Activated T-cell treated with anti-CD3 and anti-CD28 coated beads for 1 hour (primary cell): ENCODE data around the gene ENDOV.

ENCODE experiments used
- DNase-seq: peaks from one replicate; pipeline ENCODE4 v3.0.0-alpha.2; 2020; ENCODE audit warnings: low read depth

The ENDOV gene

GRCh38 chr17:80468242-80468641 is 53.3 kb downstream of the ENDOV start:
- no peak for DNase-seq

GRCh38 chr17:80468781-80469493 is 54.0 kb downstream of the ENDOV start:
- no peak for DNase-seq

- no peak for DNase-seq
Measured at GRCh38 chr17:80469667-80470066, 54.7 kb downstream of the ENDOV start.

DNA sequence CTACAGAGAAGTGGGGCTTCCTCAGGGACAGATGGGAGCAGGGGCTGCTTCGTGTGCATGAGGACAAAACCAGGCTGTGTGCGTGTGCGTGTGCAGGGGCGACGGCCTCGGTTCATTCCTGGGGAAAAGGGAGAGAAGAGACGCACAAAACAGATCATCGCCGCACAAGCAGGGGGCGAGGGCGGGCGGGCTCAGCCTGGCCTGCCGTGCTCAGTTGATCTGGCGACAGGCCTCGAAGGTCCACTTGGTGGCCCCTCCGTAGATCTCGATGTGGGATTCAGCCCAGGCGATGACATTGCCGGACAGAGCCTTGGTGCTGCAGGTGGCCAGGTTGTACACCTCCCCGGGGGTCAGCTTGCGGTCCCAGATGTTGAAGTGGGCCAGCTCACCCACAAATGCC is 55.6 kb downstream of the ENDOV start:
- no peak for DNase-seq

GRCh38 chr17:80471922-80472321 is 57.0 kb downstream of the ENDOV start:
- DNase-seq: no peak

GRCh38 chr17:80472996-80473395 is 58.0 kb downstream of the ENDOV start:
- no peak for DNase-seq

DNA sequence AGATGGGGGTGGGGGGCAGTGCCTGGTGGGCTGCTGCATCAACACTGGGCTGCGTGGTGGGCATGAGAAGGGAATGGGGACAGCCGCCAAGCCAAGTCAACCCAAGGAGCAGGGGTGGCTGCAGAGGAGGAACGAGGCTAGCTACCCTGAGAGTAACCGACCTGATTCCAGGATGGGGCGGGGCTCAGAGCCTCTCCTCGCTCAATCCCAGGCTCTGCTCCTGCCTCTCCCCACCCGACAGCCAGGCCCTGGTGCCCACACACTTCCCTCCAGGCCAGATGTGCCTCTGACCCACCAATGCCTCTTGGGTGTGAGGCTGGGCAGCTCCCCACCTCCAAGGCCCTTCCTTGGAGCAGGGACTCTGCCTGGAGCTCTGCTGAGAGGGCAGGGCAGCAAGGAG is 58.7 kb downstream of the ENDOV start:
- no peak for DNase-seq

DNA sequence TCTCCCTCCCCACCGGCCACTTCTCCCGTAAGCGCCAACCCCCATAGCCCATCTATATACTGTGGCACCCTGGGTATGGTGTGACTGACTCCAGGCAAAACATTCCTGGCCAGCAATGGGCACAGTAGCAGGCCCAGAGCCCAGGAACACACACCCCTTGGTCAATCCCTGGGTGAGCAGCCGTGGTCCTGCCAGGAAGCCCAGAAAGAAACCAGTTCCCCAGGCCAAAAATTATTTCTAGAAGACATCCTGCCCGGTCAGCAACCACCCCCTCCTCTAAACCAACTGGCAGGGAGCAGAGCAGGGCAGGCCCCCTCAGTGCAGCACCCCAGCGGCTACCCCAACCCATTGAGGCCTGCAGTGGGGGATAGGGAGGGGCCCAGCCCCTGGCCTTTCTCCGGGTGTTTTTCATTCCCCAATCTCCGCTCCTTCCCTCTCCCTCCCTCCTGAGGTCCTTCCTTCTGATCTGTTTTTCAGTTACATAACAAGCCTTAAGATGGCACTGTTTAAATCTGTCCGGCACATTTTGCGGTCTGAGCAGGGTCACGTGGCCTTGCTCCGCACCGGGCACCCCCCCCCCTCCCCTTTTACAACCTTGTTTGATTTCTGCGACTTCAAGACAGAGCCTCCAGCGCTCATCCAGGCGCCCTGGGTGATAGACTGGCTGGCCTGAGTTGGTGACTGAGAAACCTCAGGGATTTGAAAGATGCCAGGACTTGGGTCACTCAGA is 59.4 kb downstream of the ENDOV start:
- DNase-seq: no peak

GRCh38 chr17:80474961-80475909 is 60.3 kb downstream of the ENDOV start:
- no peak for DNase-seq

DNA sequence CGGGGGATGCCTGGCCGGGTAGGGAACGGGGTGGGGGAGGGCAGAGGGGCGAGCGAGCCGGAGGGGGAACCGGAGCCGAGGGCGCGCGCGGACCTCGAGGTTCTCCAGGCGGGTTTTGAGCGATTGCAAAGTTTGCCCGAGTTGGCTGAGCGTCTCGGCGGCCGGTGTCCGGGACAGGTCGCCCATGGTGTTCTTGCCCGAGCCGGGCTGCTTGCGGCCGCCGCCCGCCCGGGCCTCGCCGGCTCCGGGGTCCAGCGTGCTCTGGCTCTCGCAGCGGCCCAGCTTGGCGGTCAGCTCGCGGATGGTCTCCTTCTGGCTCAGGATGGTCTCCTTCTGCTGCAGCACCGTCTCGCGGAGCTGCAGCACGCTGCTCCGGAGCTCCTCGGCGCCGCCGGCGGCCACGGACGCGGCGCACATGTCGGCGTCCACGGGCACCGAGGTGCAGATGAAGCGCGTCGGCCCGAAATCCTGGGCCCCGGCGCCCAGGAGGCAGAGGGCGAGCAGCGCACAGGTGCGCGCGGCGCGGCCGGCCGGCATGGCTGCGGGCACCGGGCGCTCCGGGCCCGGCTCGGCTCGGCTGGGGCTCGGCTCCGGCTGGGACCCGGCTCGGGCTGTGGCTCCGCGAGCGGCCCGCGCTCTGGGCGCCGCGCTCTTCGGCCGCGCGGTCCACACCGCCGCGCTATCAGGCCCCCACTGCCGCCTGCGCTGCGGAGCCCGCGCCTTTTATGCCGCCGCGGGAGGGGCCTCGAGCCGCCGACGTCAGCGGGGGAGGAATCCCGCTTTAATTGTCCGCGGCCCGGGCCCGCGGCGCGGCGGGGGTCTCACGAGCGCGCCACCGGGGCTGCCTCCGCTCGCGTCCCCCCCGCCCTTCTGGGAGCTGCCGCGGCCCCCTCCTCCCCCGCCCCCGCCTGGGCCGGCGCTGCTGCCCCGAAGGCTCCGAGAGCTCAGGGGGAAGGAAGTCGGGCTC is 61.2 kb downstream of the ENDOV start, which contains the start of gene NPTX1:
NPTX1 (minus strand) TSS at position 698 of the 967 bp plus-strand sequence; CDS start at position 537, 161 bp downstream.
- DNase-seq: no peak

DNA sequence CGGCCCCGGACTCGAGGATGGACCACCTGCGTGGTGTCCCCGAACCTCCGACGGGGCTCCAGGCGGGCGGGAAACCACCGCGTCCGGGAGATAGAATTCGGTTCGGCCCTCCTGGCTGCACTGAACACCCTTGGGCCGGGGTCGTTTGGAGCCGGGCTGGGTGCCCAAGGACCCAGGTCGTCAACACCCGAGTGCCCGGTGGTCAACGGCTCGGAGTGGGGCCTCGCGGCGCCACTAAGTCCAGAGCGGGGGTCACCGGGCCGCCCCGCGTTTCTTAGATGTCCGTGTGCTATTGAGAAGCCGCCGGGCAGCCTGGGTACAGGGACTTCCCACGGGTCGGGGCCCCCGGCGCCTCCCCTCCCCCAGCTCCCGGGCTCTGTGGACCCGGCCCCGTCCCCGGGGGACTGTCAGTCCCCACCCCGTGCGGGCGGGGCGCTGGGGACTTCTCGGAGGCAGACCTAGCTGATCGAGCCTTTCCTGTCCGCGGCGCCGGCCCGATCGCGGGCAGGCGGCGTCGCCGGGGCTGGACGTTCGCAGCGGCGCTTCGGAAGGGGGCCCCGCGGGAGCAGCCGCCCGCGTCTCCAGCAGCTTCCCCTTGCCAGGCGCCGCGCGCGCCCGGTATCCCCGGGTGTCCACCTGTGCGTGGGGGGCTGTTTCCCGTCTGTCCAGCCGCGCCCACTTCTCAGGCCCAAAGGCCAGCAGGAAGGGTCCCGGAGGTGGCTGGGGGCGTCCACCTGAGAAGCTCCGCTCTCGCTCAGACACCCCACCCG is 62.1 kb downstream of the ENDOV start:
- no peak for DNase-seq

GRCh38 chr17:80477647-80478478 is 62.9 kb downstream of the ENDOV start:
- peak; percentile 26 for DNase-seq

- DNase-seq: no peak
Measured at GRCh38 chr17:80478487-80479245, 63.7 kb downstream of the ENDOV start.

DNA sequence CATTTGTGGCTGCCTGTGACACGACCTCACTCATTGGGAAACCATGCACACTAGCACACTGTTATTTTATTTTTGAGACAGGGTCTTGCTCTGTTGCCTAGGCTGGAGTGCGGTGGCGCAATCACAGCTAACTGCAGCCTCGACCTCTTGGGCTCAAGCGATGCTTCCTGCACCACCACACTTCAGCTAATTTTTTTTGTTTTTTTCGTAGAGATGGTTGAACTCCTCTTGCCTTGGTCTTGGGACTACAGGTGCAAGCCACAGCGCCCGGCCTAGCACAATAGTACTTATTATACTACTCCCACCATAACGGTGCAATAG is 64.2 kb downstream of the ENDOV start:
- no peak for DNase-seq

- DNase-seq: no peak
Measured at GRCh38 chr17:80480248-80480647, 65.3 kb downstream of the ENDOV start.

GRCh38 chr17:80481284-80482057 is 66.5 kb downstream of the ENDOV start:
- no peak for DNase-seq

DNA sequence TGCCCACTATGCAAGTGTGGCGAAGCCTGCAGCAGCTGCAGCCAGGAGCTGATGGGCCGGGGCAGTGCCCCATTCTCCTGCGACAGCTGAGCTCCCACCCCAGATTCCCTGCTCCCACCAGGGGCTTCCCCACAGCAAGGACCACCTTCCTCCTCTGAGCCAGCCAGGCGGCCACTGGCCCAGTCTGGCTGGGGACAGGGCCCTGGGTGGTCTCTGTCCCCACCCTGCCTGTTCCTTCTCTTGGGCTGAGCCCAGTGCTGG is 67.0 kb downstream of the ENDOV start:
- DNase-seq: no peak

DNA sequence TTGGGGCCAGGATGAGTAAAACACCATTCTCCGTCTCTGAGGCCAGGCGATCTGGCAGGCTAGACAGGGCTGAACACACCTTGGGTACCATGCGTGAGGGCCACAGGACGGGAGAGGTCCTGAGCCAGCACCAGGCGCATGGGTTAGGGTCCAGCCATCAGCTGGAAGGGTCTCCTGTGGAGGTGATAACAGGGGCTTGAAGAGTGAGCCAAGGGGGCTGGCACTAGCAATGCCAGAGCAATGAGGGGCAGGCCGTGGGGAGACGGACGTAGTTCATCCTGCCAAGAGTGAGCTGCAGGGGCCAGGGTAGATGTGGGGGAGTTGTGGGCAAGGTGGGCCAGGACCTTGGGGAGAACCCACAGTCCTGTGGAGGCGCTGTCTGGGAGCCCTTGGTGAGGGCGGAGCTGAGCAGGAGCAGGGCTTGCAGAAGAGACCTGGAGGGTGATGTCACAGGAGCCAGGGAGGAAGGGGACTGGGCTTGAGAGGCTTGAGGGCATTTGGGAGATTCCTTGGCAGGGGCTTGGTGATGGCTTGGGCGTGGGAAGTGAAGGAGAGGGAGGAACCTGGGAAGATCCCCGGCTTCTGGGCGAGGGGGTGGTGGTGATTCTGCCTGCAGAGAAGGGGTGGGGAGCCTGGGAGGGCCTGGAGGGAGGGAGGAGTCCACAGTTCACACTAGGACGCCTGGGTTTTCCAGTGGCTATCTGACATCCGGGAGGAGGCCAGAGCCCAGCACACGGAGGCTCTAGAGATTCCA is 67.8 kb downstream of the ENDOV start:
- no peak for DNase-seq
